NCI-H2081 (cell line): ENCODE measurements around the gene NUAK1.

ENCODE experiments used
- DNase-seq, 2 experiments: peaks; one replicate each; lab custom pipeline; 2025; lab: John Stamatoyannopoulos, UW

The NUAK1 gene

DNA sequence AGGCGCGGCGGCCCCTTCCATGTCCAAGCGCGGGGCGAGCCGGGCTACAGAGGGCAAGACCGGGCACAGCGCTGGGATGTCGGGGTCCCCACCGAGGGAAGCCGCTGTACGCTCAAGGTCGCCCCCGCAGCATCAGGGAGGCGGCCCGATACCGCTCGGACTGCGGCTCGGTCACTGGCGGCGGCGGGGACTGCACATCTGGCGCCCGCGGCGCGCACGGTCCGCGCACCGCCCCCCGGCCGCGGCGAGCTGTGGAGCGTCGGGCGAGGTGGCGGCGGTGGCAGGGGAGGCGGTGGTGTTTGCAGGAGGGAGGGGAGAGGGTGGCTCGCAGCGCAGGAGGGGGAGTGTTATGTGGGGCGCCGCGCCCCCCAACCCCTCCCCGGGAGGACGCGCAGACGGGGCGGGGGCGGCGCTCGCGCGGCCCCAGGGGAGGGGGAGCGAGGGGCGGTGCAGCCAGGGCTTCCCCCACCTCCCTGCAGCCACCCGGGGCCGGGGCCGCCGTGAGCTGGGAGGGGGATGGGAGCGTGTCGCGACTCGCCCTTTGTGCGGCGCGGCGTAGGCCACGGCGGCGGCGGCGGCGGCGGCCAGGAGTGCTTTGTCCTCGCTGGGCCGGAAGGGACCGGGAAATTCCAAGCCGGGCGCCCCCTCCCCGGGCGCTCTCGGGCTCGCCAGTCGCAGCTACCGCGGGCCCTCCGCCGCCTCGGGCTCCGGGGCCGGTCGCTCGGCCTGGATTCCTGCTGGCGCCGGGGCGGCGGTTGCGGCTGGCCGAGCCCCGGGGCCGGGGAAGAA lies at the start of gene NUAK1:
TSS of gene NUAK1 (minus strand) at position 322 of the 789 bp plus-strand sequence. CDS start at position 21, 301 bp downstream.
- DNase-seq: peak; percentile 68 to 70

- no peak for DNase-seq
These were observed 49.5 kb upstream of the NUAK1 start for GRCh38 chr12:106188256-106188655.

DNA sequence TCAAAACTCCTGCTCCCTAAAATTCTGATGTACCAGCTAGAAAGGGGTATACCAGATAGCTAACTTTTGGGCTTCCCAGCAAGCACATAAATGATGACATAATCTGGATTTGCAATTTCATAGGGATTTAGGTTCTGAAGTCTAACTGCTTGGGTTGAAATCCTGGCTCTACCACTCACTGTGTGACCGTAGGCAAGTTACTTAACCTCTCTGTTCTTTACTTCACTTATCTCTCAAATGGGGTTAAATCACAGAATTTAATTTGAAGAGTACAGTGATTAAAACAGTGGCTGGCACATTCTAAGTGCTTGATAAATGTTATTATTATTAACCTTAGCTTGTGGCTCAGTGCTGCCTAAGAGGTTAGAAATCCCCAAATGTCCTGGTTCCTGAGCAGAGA lies 49.1 kb upstream of the NUAK1 start:
- DNase-seq: no peak

DNA sequence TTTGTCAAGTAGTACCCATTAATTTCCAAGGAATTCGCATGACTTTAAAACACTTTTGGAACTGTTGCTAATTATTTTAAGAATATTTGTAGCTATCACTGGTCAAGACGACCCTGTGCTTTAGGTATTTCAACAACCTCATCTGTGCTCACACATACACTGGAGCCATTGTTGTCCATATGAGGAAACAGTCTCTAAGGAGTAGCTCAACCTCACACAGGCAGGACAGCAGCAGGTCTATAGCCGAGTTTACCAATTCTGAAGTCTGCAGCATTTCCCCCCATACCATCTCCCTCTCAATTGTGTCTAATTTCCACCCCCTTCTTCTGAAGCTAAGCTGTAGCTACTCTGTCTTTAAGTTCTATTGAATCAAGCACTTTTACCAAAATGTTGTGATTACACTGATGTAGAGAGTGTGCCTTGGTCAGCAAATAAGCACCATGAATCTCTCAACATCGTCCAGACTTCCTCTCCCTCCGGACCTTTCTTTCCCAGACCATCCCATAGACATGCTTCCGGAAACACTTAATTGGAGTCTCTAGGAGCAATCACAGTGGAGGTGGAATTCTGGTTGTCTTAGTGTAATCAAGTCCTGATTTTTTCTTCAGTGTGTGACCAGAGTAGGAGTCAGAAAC lies 48.5 kb upstream of the NUAK1 start:
- no peak for DNase-seq

DNA sequence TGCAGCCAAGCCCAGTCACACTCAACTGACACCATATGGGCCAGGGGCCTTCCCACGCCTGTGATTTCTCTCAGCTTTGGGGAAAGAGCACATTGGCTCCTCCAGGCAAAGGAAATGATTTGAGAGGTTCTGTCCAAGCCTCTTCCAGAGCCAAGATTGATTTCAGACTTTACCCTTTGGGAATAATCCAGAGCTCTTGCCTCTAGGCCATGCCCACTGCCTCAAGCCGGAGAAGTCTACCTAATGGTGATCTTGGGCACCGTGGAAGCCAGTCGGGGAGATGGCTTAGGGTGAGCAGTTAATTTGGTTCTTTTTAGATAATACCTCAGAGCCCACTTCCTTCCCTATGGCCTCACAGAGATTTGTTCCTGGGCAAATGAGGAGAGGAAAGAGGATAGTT lies 45.0 kb upstream of the NUAK1 start:
- DNase-seq: no peak

- no peak for DNase-seq
These were observed 42.8 kb upstream of the NUAK1 start for GRCh38 chr12:106181401-106182114.

DNA sequence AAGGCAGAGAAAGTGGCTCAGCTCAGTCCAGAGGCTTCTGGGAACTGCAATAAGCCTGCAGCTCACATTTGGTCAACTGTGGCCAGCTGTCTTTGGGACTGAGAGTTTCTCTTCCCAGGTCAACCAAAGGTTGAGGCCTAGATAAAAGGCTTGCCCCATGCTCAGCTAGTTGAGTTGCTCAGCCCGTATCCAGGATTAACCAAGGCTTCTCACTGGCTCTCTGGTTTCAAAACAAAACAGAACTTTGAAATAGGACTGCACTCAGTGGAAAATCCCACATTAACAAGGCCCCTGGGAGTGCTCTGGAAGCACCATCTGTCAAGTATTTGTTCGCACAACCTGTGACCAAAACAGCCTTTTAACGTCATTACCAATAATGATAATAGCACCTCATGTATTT lies 40.3 kb upstream of the NUAK1 start:
- DNase-seq: peak; percentile 28 to 35

- no peak for DNase-seq
These were observed 39.8 kb upstream of the NUAK1 start for GRCh38 chr12:106178562-106178961.

DNA sequence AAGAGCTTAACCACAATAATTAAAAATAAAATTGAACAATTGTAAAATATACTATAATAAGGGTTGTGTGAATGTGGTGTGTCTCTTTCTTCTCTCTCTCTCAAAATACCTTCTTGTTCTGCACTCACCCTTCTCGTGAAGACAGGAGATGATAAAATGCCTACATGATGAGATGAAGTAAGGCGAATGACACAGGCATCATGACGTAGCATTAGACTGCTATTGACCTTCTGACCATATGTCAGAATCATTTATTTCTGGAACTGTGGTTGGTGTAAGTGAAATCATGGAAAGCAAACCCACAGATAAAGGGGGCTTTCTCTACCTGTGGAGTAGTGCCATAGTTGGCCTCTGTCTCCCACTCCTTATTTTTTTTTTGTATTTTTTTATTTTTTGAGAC lies 37.8 kb upstream of the NUAK1 start:
- DNase-seq: no peak

- no peak for DNase-seq
These were observed 36.1 kb upstream of the NUAK1 start for GRCh38 chr12:106174876-106175275.

- DNase-seq: no peak
These were observed 34.7 kb upstream of the NUAK1 start for GRCh38 chr12:106173442-106173841.

DNA sequence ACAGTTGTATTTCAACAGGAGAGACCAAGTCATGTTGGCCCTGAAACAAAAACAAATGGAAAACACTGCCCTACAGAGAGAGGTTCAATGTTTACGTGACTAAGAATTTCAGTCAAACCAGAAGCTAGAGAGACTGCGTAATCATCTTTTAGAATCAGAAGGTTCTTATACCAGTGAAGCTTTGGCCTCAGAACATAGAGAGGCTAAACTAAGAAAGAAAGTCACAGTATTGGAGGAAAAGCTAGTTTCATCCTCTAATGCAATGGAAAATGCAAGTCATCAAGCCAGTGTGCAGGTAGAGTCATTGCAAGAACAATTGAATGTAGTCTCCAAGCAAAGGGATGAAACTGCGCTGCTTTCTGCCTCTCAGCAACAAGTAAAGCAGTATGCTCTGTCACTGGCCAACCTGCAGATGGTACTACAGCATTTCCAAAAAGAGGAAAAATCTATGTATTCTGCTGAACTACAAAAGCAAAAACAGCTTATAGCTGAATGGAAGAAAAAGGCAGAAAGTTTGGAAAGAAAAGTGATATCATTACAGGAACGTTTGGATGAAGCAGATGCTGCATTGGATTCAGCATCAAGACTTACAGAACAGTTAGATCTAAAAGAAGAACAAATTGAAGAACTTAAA lies 32.5 kb upstream of the NUAK1 start:
- DNase-seq: no peak

DNA sequence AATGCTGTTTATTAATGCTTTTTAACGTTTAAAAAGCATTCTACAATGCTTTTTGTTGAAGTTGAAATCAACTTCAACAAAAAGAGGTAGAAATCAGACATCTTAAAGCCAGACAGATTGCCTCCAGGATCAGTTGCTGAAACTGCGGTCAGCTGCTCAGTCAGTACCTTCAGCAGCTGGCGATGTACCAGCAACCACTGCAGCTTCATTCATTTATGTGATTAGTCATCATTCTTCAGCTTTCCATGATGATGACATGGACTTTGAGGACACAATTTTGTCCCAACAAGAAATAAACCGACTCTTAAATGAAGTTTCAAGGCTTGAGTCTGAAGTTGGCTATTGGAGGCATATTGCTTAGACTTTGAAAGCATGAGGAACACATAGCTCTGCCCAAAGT lies 31.5 kb upstream of the NUAK1 start:
- no peak for DNase-seq

DNA sequence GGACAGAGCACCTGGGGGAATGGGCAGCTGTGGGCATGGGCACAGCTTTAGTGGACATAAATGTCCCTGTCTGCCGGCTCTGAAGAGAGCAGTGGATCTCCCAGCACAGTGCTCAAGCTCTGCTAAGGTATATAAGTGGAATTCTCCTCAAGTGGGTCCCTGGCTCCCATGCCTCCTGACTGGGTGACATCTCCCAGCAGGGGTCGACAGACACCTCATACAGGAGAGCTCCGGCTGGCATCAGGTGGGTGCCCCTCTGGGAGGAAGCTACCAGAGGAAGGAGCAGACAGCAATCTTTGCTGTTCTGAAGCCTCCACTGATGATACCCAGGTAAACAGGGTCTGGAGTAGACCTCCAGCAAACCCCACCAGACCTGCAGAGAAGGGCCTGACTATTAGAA lies 25.0 kb upstream of the NUAK1 start:
- no peak for DNase-seq

DNA sequence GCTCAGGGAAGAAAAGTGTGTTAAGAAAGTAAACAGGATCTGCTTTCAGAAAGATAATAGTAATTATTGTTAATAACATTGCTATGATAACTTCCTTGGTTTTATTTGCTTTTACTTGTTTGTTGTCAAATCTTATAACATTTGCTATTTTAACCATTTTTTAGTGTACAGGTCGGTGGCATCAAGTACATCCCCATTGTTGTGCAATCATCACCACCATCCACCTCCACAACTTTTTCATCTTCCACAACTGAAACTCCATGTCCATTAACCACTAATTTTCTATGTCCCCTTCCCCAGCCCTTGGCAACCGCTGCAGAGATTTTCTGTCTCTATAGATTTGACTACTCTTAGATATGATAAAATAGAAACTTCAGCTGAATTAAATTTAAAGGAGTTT lies 22.7 kb upstream of the NUAK1 start:
- no peak for DNase-seq

- DNase-seq: no peak
These were observed 22.2 kb upstream of the NUAK1 start for GRCh38 chr12:106160915-106161314.

DNA sequence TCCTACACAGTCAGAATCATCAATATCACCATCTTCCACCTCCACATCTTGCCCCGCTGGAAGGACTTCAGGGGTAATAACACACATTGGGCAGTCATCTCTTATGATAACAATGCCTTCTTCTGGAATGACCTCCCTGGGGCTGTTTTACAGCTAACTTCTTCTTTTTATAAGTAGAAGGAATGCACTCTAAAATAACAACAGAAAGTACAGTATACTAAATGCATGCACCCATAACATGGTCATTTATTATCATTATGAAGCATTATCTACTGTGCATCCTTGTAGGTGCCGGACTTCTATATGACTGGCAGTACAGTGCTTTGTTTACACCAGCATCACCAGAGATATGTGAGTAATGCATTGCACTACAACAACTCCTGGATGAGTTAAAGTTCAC lies 19.0 kb upstream of the NUAK1 start:
- DNase-seq: no peak

- no peak for DNase-seq
These were observed 16.1 kb upstream of the NUAK1 start for GRCh38 chr12:106154751-106155273.

DNA sequence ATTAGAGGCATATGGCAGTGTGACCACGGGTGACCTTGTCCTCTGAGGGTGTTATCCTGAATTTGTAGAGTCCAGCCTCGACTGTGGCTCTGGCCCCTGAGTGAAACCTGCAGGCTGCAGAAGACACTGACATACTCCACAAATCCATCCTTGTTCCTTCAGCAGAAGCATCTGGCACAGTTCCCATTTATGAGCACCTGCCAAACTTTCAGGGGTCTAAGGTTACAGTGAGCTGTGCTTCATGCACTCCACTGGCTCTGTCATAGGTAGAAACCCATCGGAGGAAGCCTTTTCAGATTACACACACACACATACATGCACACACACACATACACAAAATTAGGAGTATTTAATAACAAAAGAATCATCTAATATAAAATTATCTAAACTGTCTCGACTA lies 13.6 kb upstream of the NUAK1 start:
- no peak for DNase-seq

- no peak for DNase-seq
These were observed 11.8 kb upstream of the NUAK1 start for GRCh38 chr12:106150555-106150954.

DNA sequence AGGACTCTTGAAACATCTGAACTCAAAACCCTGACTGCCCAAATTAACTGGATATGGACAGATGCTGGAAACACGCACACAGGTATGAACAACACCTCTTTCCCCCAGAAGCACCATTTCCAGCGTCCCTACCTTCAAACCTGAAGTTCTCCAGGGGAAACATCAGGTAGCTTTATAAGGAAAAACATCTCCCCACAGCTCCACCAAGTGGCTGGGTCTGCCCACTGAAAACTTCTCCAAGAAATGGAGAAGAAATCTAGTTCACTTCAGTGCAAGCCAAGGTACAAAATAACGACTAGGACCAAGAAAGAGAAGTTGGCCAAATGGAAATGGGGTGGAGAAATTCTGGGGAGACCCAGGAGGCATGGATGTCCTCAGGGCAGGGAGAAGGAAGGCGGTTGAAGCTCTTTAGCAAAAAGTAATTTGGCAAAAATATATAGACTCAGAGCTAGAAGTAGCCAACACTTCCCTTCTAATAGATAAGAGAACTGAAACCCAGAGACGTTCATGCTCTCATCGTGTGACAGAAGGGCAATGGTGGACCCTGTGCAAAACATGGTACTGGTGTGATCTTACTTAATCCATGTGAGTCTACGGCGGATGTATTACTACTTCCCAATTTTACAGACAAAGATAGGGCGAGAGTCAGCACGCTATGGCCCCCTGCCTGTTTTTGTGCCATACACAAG lies 10.5 kb upstream of the NUAK1 start:
- no peak for DNase-seq

GRCh38 chr12:106147956-106148355 lies 9.2 kb upstream of the NUAK1 start:
- peak; percentile 61 to 63 for DNase-seq
